GM13976 (cell line): Measurements from ENCODE around the gene TTC36.
"Not testable (repeated sequence)": the region's sequence is repeated elsewhere in the genome, so short reads cannot be mapped to it uniquely, and the experiment has no call there.

Experiments
- DNase-seq: peaks from one replicate; pipeline ENCODE4 v3.0.0; 2012; ENCODE audit warnings: low spot score
- CTCF ChIP-seq: IDR thresholded peaks from 2 replicates; pipeline ENCODE4 v1.5.1; 2012; ENCODE audit warnings: borderline replicate concordance, mild to moderate bottlenecking; ENCODE audit not compliant: insufficient read depth; ENCODE audit errors: extremely low read depth, missing control alignments, control extremely low read depth
- in situ Hi-C: fragments of 300-500 bp; cut with MboI; formaldehyde crosslinking; loops from one replicate; pipeline ENCODE4 v1.12.0; 2022; ENCODE audit warnings: low sequenced_read_pairs, mixed read lengths, inconsistent platforms; ENCODE audit not compliant: unreplicated experiment

Gene TTC36, protein sequence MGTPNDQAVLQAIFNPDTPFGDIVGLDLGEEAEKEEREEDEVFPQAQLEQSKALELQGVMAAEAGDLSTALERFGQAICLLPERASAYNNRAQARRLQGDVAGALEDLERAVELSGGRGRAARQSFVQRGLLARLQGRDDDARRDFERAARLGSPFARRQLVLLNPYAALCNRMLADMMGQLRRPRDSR

DNA sequence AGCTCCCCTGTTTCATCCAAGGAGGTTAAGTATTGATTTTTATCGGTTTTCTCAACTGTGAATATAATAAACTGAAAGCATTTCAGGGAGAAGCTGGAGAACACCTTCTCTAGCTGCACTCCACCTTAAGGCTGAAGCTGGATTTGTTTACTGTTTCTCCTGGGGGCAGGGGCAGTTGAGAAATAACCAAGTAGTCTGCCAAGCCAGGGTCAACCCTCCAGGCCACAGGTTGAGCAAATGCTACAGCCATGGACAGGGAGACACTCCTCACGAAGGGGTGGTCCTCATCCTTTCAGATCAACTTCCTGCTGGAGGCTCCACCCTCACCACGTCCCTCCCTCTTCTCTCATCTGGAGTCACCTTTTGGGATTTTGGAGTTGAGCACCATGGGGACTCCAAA, at the start of gene TTC36:
TSS of gene TTC36 (plus strand) at position 366 of the 400 bp plus-strand sequence. CDS start at position 387, 21 bp downstream.
- in situ Hi-C loops: no loop called here
- no peak for DNase-seq
- TF ChIP-seq CTCF: no peak

GRCh38 chr11:118481238-118481637, 46.0 kb upstream of the TTC36 start:
- in situ Hi-C loops: loop anchor here (25.0 kb wide), 1 partner anchor 94 kb away; no protein-coding TSS in a partner anchor
- DNase-seq: not testable (repeated sequence)

GRCh38 chr11:118484405-118484804, 42.9 kb upstream of the TTC36 start:
- in situ Hi-C loops: loop anchor here (25.0 kb wide), 1 partner anchor 97 kb away; no protein-coding TSS in a partner anchor
- no peak for TF ChIP-seq CTCF
- no peak for DNase-seq

DNA sequence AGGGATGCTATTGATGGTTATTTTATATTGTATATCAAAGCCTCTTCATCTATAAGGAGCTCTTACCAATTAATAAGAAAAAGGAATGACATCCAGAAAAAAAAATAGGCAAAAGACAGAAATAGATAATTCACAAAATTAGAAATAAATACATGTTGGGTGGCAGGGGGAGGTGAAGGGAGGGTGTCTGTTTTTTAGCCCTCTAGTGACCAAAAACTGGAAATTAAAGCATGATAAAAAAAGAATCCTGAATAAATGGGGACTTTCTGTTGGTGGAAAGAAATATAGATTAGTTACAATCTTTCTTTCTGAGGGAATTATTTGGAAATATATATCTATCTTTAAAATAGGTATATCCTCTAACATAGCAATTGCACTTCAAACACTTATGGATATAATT, 42.0 kb upstream of the TTC36 start:
- DNase-seq: no peak
- in situ Hi-C loops: loop anchor here (25.0 kb wide), 1 partner anchor 98 kb away; no protein-coding TSS in a partner anchor
- TF ChIP-seq CTCF: no peak

- DNase-seq: peak; percentile 82
- in situ Hi-C loops: loop anchor here (25.0 kb wide), 1 partner anchor 101 kb away; no protein-coding TSS in a partner anchor
- peak; percentile 80 for TF ChIP-seq CTCF
Measured at GRCh38 chr11:118488480-118489109, 38.7 kb upstream of the TTC36 start.

DNA sequence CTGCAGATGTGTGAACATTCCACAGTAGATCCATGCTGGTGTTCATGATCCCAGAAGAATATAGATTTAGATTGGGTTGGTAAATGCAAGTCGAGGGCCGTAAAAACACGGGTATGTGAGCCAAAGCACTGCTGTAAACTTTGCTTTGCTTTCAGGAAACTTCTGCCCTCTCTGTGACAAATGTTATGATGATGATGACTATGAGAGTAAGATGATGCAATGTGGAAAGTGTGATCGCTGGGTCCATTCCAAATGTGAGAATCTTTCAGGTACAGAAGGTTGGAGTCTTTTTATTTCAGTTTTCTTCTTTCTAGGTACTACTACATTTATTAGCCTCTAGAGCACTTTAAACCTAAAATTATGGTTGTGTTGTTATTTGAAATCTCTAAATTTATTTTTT, 36.2 kb upstream of the TTC36 start:
- in situ Hi-C loops: loop anchor here (25.0 kb wide), 1 partner anchor 104 kb away; no protein-coding TSS in a partner anchor
- DNase-seq: no peak
- no peak for TF ChIP-seq CTCF

GRCh38 chr11:118497831-118498230, 29.4 kb upstream of the TTC36 start:
- in situ Hi-C loops: loop anchor here (25.0 kb wide), 1 partner anchor 111 kb away; no protein-coding TSS in a partner anchor
- TF ChIP-seq CTCF: no peak
- no peak for DNase-seq
